Heart right ventricle (tissue), 16 donors: ENCODE measurements around the gene TYROBP. TPM values are rescaled to one million over a fixed set of nuclear protein-coding genes. Genes with fewer than 3 reads are reported as not detected.

Experiments used
- ATAC-seq, 8 donors: fragments of 200-7000 bp; cut with Tn5 transposase; one replicate each; pipeline ENCODE4 v1.9.1; 2020; ENCODE audit warnings: mild to moderate bottlenecking in 8 of 8, moderate library complexity in 8 of 8, moderate number of reproducible peaks in 1 of 8
- DNase-seq, 2 donors: peaks; one replicate each; pipeline ENCODE4 v3.0.0-alpha.2; 2020
- H3K27ac ChIP-seq, 10 donors: fragments of 200-600 bp; sonication (generic) in 2 of 10; one replicate each; pipeline versions ENCODE4 v1.5.0 to v1.8.0; 2020 to 2022; ENCODE audit warnings: mild to moderate bottlenecking in 3 of 10
- H3K27me3 ChIP-seq, 7 donors: fragments of 200-600 bp; one replicate each; pipeline ENCODE4 v1.8.0; 2021 to 2022; ENCODE audit warnings: mild to moderate bottlenecking in 2 of 7
- H3K36me3 ChIP-seq, 9 donors: fragments of 200-600 bp; sonication (generic) in 1 of 9; one replicate each; pipeline versions ENCODE4 v1.5.0 to v1.8.0; 2020 to 2022; ENCODE audit warnings: mild to moderate bottlenecking in 2 of 9
- H3K4me1 ChIP-seq, 9 donors: fragments of 200-600 bp; sonication (generic) in 1 of 9; one replicate each; pipeline versions ENCODE4 v1.5.0 to v1.8.0; 2020 to 2022; ENCODE audit warnings: mild to moderate bottlenecking in 4 of 9
- H3K4me3 ChIP-seq, 10 donors: fragments of 200-600 bp; sonication (generic) in 2 of 10; one replicate each; pipeline versions ENCODE4 v1.5.0 to v1.8.0; 2020 to 2022; ENCODE audit warnings: mild to moderate bottlenecking in 7 of 10, moderate library complexity in 2 of 10
- H3K9me3 ChIP-seq, 11 donors: fragments of 200-600 bp in 10 of 11; sonication (generic) in 2 of 11; one replicate each; pipeline versions ENCODE4 v1.5.0 to v1.8.0; 2013 to 2022; ENCODE audit warnings: mild to moderate bottlenecking in 2 of 11, control low read depth in 1 of 11, moderate library complexity in 1 of 11
- CTCF ChIP-seq, 9 donors: fragments of 200-600 bp; sonication (generic) in 2 of 9; IDR thresholded peaks; one replicate each; pipeline versions ENCODE4 v1.5.0 to v1.8.0; 2021 to 2022; ENCODE audit warnings: antibody characterized with exemption in 9 of 9, mild to moderate bottlenecking in 5 of 9, moderate library complexity in 1 of 9
- WGBS, 2 donors: extraction: QIAGEN DNeasy Blood & Tissue Kit; methylation state at CpG; one replicate each; pipeline ENCODE4 v1.1.7; 2013; ENCODE audit warnings: inconsistent platforms in 1 of 2; 5-methylcytosine and 5-hydroxymethylcytosine counted together
- intact Hi-C, 10 donors: fragments of 100-400 bp; cut with DNase I; formaldehyde crosslinking; loops; one replicate each; pipeline versions ENCODE4 v1.11.1 to v1.14.2; 2022
- polyA plus RNA-seq, 2 donors: library from polyadenylated mRNA; stranded (reverse); fragments of 200-250 nt; gene quantifications; one replicate each; pipeline ENCODE4 v1.2.3, GENCODE V29; 2013
- total RNA-seq, 10 donors: library from RNA; stranded (reverse); fragmentation: NEBNext Ultra II Directional in 3 of 10; extraction: Animal tissue kit (Norgen Biotek cat#: 25700) in 3 of 10; gene quantifications; one replicate each; pipeline versions ENCODE4 v1.2.1 to v1.2.4, GENCODE V29; 2021 to 2023
- donor health status: Arrhythmogenic right ventricular cardiomyopathy.
- donor health status: ischemic (EF 13 %, LVEDD 7.1; RV severe dilation, severe dysfunction).
- donor health status: healthy with polysubstance abuse.
- donor health status: DM: no; HTN: yes; CAD: no.
- donor health status: DM: no; HTN: no; CAD: no.
- donor health status: ischemic (EF 25% LVEDD 6.9; RV normal size, moderate dysfunction).
- donor health status: ischemic (EF 25% LVEDD 5.7; RV mildly dilated, moderate dysfunction).
- donor health status: healthy.
- donor health status: DM: yes; HTN: yes; CAD: no.
- donor health status: Ischemic cardiomyopathy.
- donor health status: ischemic (EF 35%, LVEDD 5.7; RV mildly dilated, moderate dysfunction).
- donor health status: nonischemic (EF 11% LVEDD 7.7; RV severe dilation, severe dysfunction).
- donor health status: DM: yes; HTN: yes; CAD: no.
- donor health status: PGD.
- donor health status: ischemic (EF 29% LVEDD 5.4; RV normal size, mild dysfunction).
- donor health status: nonischemic (EF 23%, LVEDD 6.1; RV moderate dilation, normal function).

The TYROBP gene
- total and polyA plus RNA-seq, 12 donors, result 8.4 to 122 (median 18.4) TPM

DNA sequence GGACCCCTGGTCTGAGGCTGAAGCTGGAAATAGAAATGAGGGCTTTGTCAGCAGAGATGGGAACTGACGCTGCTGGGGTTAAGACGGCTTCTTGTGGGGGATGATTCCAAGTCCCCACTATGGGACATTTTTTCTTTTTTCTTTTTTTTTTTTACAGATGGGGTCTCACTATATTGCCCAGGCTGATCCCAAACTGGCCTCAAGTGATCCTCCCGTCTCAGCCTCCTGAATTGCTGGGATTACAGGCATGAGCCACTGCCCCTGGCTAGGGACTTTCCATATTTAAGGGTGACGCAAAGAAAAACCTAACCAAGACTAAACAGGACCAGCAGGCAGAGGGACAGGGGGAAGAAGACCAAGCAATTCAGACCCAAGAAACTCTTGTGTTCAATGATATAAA is 38.1 kb upstream of the TYROBP start:
- no peaks in the 10 kb centered on the region for H3K4me1 ChIP-seq
- intact Hi-C loops, result no loop called here
- 95 to 96% methylated on average over 4 of the region's 4 CpGs for WGBS, 2 donors
- no peaks in the 10 kb centered on the region for H3K27me3 ChIP-seq
- DNase-seq, result no peak
- no peak for TF ChIP-seq CTCF (IDR thresholded peaks at IDR 0.05)
- H3K27ac ChIP-seq, result no peak overlapping the region
- H3K4me3 ChIP-seq, result no peak overlapping the region
- H3K9me3 ChIP-seq, result no peaks in the 10 kb centered on the region
- ATAC-seq, result no peak
- H3K36me3 ChIP-seq, result peaks cover 0 to 32% (median 0%) of the 10 kb centered on the region in 9 donors

DNA sequence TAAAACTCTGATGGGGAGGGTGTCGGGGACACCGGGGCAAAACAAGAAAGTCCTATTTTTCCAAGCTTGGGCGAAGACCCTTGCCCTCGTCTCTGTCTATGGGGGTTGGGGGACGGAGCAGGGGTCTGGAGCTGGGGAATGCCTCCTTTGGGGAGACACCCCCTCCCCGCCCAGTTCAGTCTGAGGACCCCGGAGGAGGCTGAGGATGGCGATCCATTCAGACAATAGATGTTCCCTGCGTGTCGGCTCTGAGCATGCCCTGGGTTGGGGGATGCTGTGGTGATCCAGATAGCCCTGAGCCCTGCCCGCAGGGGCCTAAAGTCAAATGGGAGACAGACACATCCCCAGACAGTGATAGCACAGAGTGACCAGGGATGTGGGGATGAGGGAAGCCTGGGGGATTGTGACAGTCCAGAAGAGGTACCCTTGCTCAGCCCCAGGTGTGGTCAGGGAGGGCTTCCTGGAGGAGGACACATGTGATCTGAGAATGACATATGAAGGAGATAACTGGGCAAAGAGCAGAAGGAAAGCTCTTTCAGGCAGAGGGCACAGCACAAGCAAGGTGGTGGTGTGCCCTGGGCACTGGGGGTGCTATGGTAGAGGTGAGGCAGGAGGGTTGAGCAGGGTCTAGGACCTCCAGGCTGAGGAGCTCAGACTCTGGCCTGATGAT is 37.2 kb upstream of the TYROBP start:
- TF ChIP-seq CTCF (IDR thresholded peaks at IDR 0.05), result no peak
- H3K4me1 ChIP-seq, result peaks cover 0 to 5% (median 0%) of the 10 kb centered on the region in 9 donors
- H3K36me3 ChIP-seq, result peaks cover 0 to 38% (median 0%) of the 10 kb centered on the region in 9 donors
- ATAC-seq (no peak), DNase-seq (no peak)
- H3K27ac ChIP-seq, result no peak overlapping the region
- intact Hi-C loops, result no loop called here
- no peak overlapping the region for H3K4me3 ChIP-seq
- H3K9me3 ChIP-seq, result no peaks in the 10 kb centered on the region
- no peaks in the 10 kb centered on the region for H3K27me3 ChIP-seq
- 95 to 96% methylated on average over 11 of the region's 11 CpGs for WGBS, 2 donors

DNA sequence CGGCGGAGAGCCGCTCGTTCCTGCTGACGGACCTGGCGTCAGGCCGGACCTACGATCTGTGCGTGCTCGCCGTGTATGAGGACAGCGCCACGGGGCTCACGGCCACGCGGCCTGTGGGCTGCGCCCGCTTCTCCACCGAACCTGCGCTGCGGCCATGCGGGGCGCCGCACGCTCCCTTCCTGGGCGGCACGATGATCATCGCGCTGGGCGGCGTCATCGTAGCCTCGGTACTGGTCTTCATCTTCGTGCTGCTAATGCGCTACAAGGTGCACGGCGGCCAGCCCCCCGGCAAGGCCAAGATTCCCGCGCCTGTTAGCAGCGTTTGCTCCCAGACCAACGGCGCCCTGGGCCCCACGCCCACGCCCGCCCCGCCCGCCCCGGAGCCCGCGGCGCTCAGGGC is 36.5 kb upstream of the TYROBP start:
- WGBS, 2 donors, result 78 to 82% methylated on average over 52 of the region's 52 CpGs
- Histone ChIP-seq H3K4me3 (no peak overlapping the region), H3K27ac (no peak overlapping the region), H3K4me1 (peaks cover 0 to 5% (median 0%) of the 10 kb centered on the region in 9 donors), H3K9me3 (no peaks in the 10 kb centered on the region), H3K36me3 (peaks cover 0 to 45% (median 0%) of the 10 kb centered on the region in 9 donors), H3K27me3 (no peaks in the 10 kb centered on the region)
- ATAC-seq (no peak), DNase-seq (no peak)
- no peak for TF ChIP-seq CTCF (IDR thresholded peaks at IDR 0.05)
- intact Hi-C loops, result no loop called here

DNA sequence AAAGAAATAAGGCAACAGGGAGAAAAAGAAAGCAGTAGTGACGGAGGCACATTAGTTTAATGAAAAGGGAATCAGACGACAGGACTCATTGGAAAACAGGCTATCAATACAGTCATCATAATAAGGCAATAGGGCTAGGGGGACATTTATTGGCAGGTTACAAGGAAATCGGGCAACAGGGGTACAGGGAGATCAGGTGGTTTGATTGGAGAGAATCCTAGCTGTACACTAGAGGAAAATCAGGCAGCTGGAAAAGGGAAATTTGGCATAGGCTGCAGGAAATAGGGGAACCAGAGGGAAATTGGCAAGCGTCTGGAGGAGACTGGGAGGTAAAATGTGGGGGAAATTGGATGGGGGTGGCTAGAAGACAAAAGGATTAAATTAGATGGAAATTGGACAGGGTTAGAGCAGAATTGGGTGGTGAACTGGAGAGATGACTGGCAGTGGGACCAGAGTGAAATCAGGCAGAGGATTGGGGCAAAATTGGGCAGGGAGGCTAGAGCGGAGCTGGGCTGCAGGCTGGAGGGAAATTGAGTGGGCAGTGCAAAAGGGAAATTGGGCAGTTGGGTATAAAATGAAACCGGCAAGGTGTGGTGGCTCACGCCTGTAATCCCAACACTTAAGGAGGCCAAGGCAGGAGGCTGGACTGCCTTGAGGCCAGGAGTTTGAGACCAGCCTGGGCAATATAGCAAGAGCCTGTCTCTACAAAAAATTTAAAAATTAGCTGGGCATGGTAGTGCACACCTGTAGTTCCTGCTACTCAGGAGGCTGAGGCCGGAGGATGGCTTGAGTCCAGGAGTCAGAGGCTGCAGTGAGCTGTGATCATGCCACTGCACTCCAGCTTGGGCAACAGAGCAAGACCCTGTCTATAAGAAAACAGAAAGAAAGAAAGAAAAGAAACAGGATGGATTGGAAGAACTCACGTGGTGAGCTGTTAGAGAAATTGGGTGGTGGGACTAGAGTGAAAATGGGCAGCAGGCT is 35.5 kb upstream of the TYROBP start:
- H3K9me3 ChIP-seq, result no peaks in the 10 kb centered on the region
- H3K27me3 ChIP-seq, result no peaks in the 10 kb centered on the region
- H3K27ac ChIP-seq, result no peak overlapping the region
- no peak for TF ChIP-seq CTCF (IDR thresholded peaks at IDR 0.05)
- peaks cover 0 to 5% (median 0%) of the 10 kb centered on the region in 9 donors for H3K4me1 ChIP-seq
- intact Hi-C loops, result no loop called here
- no peak overlapping the region for H3K4me3 ChIP-seq
- DNase-seq (no peak), ATAC-seq (no peak)
- 86 to 87% methylated on average over 9 of the region's 9 CpGs for WGBS, 2 donors
- peaks cover 0 to 53% (median 0%) of the 10 kb centered on the region in 9 donors for H3K36me3 ChIP-seq
